Mucosa of descending colon (tissue), 3 donors: ENCODE data around the gene CCND1. TPM values are rescaled to one million over a fixed set of nuclear protein-coding genes. Genes with fewer than 3 reads are reported as not detected.
"Not testable (repeated sequence)": the region's sequence is repeated elsewhere in the genome, so short reads cannot be mapped to it uniquely, and the experiment has no call there.

Experiments used
- ATAC-seq: fragments of 200-7000 bp; cut with Tn5 transposase; one replicate; pipeline ENCODE4 v1.9.1; 2020; ENCODE audit warnings: mild to moderate bottlenecking, moderate library complexity
- DNase-seq, 3 donors: peaks; one replicate each; pipeline ENCODE4 v3.0.0-alpha.2; 2020
- H3K36me3 ChIP-seq: fragments of 200-600 bp; one replicate; pipeline ENCODE4 v1.8.0; 2021; ENCODE audit warnings: low read depth, mild to moderate bottlenecking
- H3K4me1 ChIP-seq: fragments of 200-600 bp; one replicate; pipeline ENCODE4 v1.8.0; 2021; ENCODE audit warnings: low read depth, mild to moderate bottlenecking
- H3K4me3 ChIP-seq: fragments of 200-600 bp; one replicate; pipeline ENCODE4 v1.8.0; 2021; ENCODE audit warnings: mild to moderate bottlenecking
- H3K9me3 ChIP-seq: fragments of 200-600 bp; one replicate; pipeline ENCODE4 v1.8.0; 2021; ENCODE audit warnings: mild to moderate bottlenecking
- intact Hi-C, 2 donors: fragments of 100-400 bp; cut with DNase I in 1 of 2; cut with micrococcal nuclease in 1 of 2; formaldehyde crosslinking; loops; one replicate each; pipeline versions ENCODE4 v1.11.0 to v1.11.1; 2022; cut with DNase I, micrococcal nuclease
- total RNA-seq, 3 donors: library from RNA; stranded (reverse); fragmentation: NEBNext Ultra II Directional in 2 of 3; extraction: Animal tissue kit (Norgen Biotek cat#: 25700) in 2 of 3; gene quantifications; one replicate each; pipeline versions ENCODE4 v1.2.1 to v1.2.4, GENCODE V29; 2021 to 2023
- TF ChIP-seq, protein P1 (sequence below): fragments of 200-600 bp; IDR thresholded peaks from one replicate; pipeline ENCODE4 v1.8.0; 2022; ENCODE audit warnings: antibody characterized with exemption, mild to moderate bottlenecking
- donor health status: DM: no; HTN: no; CAD: no; lungs with moderate emphysema.
- donor health status: DM: no; HTN: no; CAD: no.
- donor health status: DM: no; HTN: yes; CAD: no.

CCND1 gene
- total RNA-seq, 3 donors from 2014 or later: 44.6 to 82.4 (median 58.9) TPM

DNA sequence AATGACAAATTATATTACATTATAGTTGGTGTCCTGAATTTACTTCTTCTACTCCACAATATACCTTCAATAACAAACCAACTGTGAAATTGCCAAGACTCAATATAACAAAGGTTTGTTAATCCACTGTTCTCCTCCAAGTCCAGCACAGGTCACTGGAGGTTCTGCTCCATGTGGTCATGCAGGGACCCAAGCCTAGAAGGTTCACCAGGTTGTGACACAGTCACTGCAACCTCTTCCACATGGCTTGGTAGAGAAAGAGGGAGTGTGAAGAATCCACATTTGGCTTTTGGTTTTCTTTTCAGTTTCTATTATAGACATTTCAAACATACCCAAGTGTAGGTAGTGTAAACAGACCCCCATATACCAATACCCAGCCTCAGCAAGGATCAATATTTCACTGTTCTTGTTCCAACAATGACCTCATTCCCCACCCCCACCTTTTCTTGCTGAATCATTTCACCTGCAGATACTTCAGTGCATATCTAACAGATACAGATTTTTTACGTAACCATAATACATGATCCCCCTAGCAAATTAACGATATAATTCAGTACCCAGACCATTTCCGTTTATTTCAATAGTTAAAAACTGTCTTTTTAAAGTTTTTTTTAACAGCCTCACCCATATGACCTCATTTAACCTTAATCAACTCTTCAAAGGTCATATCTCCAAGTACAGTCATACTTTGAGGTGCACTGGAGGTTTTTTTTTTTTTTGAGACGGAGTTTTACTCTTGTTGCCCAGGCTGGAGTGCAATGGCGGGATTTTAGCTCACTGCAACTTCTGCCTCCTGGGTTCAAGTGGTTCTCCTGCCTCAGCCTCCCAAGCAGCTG is 48.7 kb downstream of the CCND1 start:
- intact Hi-C loops: loop anchor here (5.0 to 10.0 kb wide), 3 partner anchors 198 to 505 kb away; no protein-coding TSS in a partner anchor
- TF ChIP-seq, protein P1, sequence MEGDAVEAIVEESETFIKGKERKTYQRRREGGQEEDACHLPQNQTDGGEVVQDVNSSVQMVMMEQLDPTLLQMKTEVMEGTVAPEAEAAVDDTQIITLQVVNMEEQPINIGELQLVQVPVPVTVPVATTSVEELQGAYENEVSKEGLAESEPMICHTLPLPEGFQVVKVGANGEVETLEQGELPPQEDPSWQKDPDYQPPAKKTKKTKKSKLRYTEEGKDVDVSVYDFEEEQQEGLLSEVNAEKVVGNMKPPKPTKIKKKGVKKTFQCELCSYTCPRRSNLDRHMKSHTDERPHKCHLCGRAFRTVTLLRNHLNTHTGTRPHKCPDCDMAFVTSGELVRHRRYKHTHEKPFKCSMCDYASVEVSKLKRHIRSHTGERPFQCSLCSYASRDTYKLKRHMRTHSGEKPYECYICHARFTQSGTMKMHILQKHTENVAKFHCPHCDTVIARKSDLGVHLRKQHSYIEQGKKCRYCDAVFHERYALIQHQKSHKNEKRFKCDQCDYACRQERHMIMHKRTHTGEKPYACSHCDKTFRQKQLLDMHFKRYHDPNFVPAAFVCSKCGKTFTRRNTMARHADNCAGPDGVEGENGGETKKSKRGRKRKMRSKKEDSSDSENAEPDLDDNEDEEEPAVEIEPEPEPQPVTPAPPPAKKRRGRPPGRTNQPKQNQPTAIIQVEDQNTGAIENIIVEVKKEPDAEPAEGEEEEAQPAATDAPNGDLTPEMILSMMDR: no peak

DNA sequence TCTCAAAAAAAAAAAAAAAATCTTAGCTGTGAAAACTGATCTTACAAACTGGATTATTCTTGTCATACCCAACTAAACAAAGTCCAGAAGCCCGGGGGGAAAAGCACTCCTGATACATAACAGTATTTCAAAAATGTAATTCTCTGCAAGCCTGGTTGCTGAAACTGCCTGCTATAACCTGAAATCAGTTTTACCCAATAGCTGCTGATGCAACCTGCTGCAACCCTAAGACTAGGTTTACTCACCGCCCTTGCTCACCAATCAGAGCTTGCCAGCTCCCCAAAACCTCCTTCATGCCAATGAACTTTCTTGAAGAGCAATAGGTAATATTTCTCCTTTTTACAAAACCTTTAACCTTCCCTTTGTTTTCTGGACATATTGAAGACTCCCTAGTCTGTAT is 50.5 kb downstream of the CCND1 start:
- intact Hi-C loops: no loop called here
- H3K4me1 ChIP-seq: no peaks in the 10 kb centered on the region
- H3K9me3 ChIP-seq: no peaks in the 10 kb centered on the region
- DNase-seq (no peak), ATAC-seq (no peak)
- no peak overlapping the region for H3K4me3 ChIP-seq
- TF ChIP-seq, protein P1: no peak
- no peaks in the 10 kb centered on the region for H3K36me3 ChIP-seq

More for the DNA sequence above, 48.7 kb downstream of the CCND1 start:
- no peaks in the 10 kb centered on the region for H3K36me3 ChIP-seq
- no peaks in the 10 kb centered on the region for H3K9me3 ChIP-seq
- H3K4me3 ChIP-seq: no peak overlapping the region
- no peak for ATAC-seq
- no peaks in the 10 kb centered on the region for H3K4me1 ChIP-seq
- DNase-seq: no peak

DNA sequence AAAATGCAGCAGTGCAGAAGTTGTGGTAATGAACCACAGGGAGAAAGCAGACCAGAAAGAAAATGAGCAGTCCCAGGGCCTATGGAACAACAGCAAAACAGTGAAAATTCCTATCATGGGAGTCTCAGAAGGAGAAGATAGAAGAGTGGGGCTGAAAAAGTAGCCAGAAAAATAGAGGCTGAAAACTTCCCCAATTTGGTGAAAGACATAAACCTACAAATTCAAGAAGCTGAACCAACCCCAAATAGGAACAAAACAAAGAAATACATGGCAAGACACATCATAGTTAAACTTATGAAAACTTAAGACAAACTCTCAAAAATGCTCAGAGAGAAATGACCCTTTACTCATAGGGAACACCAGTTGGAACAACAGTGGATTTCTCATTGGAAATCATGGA is 51.5 kb downstream of the CCND1 start:
- Histone ChIP-seq H3K4me1 (no peaks in the 10 kb centered on the region), H3K4me3 (no peak overlapping the region), H3K9me3 (no peaks in the 10 kb centered on the region), H3K36me3 (no peaks in the 10 kb centered on the region)
- ATAC-seq (no peak), DNase-seq (no peak)
- TF ChIP-seq, protein P1: no peak
- intact Hi-C loops: no loop called here

DNA sequence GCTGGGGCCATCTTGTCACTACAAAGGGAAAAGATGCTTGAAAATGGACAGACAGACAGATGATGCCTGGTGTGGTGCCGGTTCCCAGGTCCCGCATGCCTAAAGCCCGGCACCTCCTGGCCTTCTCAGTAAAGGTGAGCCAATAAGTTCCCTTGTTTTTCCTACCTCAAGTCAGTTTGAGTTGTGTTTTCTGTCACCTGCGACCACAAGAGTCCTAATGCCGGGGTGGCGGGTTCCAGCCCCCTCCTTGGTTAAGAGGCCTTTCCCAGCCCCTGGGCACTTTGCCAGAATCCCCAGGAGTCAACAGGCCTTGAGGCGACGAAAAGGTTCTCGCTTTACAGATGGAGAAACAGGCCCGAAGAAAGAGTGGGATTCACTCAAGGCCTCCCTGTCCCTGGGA is 53.8 kb downstream of the CCND1 start:
- no peaks in the 10 kb centered on the region for H3K4me1 ChIP-seq
- no peak for ATAC-seq
- intact Hi-C loops: no loop called here
- H3K4me3 ChIP-seq: no peak overlapping the region
- TF ChIP-seq, protein P1: no peak
- no peaks in the 10 kb centered on the region for H3K9me3 ChIP-seq
- no peak for DNase-seq
- no peaks in the 10 kb centered on the region for H3K36me3 ChIP-seq

DNA sequence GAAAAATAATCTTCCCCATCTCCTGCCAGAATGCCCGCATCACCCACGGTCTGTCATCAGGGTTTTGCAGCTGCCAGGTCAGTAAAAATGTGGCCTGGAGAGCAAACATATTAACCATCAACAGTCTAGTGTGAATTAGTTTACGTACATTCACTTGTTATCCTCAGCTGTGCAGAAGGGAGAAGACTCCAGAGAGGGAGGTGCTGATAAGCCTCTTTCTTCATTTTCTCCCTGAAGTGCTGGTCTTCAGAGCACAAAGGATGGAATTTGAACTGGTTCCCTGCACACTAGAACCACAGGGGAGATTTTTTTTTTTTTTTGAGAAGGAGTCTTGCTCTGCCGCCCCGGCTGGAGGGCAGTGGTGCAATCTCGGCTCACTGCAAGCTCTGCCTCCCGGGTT is 54.6 kb downstream of the CCND1 start:
- Histone ChIP-seq H3K4me1 (no peaks in the 10 kb centered on the region), H3K36me3 (no peaks in the 10 kb centered on the region), H3K9me3 (no peaks in the 10 kb centered on the region), H3K4me3 (no peak overlapping the region)
- DNase-seq: no peak
- intact Hi-C loops: no loop called here
- TF ChIP-seq, protein P1: no peak
- no peak for ATAC-seq

DNA sequence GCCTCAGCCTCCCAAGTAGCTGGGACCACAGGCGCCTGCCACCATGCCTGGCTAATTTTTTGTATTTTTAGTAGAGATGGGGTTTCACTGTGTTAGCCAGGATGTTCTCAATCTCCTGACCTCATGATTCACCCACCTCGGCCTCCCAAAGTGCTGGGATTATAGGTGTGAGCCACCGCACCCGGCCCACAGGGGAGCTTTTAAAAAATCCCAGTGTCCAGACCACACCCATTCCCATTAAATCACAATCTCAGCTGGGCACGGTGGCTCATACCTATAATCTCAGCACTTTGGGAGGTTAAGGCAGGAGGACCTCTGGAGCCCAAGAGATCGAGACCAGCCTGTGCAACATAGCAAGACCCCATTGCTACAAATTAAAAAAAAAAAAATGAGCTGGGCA is 55.0 kb downstream of the CCND1 start:
- H3K4me3 ChIP-seq, H3K36me3 ChIP-seq, DNase-seq, intact Hi-C loops, ATAC-seq, H3K9me3 ChIP-seq, H3K4me1 ChIP-seq: not testable (repeated sequence)
